GM18498 (cell line): ENCODE data around the gene MED29.

Experiments
- ATAC-seq: cut with Tn5 transposase; IDR thresholded peaks from one replicate; pipeline ENCODE4 v1.9.1; 2021; ENCODE audit warnings: mild to moderate bottlenecking, moderate library complexity; ENCODE audit not compliant: unreplicated experiment

Gene MED29

GRCh38 chr19:39397360-39398296 is 6.5 kb downstream of the MED29 start:
- peak; percentile 35 for ATAC-seq

GRCh38 chr19:39398297-39398864 is 7.2 kb downstream of the MED29 start:
- no peak for ATAC-seq

DNA sequence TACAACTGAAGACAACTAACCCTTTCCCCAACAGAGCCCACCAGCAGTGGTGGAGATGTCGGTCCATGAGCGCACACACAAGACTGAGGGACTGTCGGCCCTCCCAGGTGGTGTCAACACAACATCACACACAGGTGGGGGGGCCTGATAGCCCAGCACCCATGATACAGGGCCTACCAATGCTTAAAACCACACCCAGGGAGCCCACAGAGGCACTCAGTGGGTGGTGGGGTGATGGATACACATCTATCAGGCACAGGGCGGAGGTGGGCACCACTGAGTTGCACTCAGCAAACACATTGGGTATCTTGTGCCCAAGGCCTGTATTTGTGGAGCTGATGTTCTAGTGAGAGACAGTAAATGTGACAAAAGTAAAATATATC is 8.5 kb downstream of the MED29 start:
- ATAC-seq = no peak

GRCh38 chr19:39400061-39400460 is 8.9 kb downstream of the MED29 start:
- ATAC-seq = no peak

DNA sequence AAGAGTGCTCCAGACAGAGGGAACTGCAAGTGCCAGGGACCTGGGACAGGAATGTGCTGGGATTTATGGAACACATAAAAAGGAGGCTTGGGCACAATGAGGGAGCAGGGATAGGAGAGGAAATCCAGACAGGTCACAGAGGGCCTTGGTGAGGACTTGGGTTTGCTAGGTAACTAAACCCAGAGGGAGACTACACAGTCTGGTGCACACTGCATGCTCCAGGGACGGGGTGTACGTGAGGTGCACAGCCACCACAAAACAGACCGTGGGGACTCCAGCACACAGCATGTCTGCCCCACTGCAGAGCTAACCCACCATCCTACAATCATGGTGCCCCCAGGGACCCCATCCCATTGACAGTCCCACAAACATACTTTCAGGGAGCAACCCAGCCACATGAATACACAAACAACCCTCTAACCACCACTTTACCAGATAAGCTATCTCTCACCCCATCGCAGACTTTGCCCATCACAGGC is 9.9 kb downstream of the MED29 start:
- ATAC-seq = no peak

GRCh38 chr19:39401549-39402345 is 10.6 kb downstream of the MED29 start:
- no peak for ATAC-seq

GRCh38 chr19:39402346-39403300 is 11.4 kb downstream of the MED29 start:
- peak; percentile 36 for ATAC-seq

- ATAC-seq = peak; percentile 26
These were observed 12.4 kb downstream of the MED29 start for GRCh38 chr19:39403331-39404312.

DNA sequence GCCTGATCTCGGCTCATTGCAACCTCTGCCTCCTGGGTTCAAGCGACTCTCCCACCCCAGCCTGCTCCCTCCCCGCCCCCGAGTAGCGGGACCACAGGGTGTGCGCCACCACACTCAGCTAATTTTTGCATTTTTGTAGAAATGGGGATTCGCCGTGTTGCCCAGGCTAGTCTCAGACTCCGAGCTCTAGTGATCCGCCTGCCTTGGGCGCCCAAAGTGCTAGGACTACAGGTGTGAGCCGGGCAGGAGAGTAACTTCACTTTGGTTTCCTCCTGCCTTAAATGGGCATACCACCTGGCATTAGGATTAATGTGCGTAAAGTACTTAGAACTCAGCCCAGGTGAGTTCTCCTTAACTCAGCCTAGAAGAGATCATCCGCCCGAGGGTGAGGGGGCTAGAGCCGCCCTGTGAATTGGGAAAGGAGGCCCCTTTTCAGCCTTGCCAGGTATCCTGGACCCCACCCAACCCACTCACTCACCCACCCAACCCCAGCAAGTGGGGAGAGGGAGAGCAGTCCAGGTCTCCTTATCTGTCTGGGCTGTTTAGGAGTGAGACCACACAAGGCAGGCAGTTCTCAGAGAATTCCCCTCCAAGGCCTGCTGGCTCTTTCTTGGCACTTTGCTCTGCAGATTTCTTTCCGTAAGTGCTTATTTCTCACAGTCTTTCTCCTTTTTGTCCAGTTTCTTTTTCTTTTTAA is 14.2 kb downstream of the MED29 start:
- ATAC-seq = no peak

- no peak for ATAC-seq
These were observed 14.9 kb downstream of the MED29 start for GRCh38 chr19:39405958-39406655.

- peak; percentile 17 for ATAC-seq
These were observed 15.7 kb downstream of the MED29 start, which contains the start of gene ZFP36 for GRCh38 chr19:39406656-39407409. Gene ZFP36 (plus strand): TSS chr19:39406847. CDS start chr19:39406905, 58 bp downstream.

DNA sequence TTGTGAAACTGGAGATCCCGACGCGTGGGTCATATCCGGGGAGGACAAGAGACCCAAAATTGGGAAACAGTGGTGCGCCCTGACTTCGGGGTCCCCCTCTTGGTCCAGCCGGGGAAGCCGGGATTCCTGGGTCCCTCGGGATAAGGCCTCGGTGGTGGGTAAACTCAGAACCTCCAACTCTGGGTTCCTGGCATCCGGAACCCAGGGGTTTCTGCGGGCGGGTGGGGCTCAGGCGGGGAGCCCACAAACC is 16.2 kb downstream of the MED29 start:
- no peak for ATAC-seq

DNA sequence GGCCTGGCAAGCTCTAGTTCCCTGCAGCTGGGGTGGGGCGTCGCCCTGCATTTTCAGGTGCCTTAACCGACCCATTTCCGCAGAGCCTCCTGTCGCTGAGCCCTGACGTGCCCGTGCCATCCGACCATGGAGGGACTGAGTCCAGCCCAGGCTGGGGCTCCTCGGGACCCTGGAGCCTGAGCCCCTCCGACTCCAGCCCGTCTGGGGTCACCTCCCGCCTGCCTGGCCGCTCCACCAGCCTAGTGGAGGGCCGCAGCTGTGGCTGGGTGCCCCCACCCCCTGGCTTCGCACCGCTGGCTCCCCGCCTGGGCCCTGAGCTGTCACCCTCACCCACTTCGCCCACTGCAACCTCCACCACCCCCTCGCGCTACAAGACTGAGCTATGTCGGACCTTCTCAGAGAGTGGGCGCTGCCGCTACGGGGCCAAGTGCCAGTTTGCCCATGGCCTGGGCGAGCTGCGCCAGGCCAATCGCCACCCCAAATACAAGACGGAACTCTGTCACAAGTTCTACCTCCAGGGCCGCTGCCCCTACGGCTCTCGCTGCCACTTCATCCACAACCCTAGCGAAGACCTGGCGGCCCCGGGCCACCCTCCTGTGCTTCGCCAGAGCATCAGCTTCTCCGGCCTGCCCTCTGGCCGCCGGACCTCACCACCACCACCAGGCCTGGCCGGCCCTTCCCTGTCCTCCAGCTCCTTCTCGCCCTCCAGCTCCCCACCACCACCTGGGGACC is 16.6 kb downstream of the MED29 start:
- ATAC-seq = no peak

- no peak for ATAC-seq
These were observed 17.4 kb downstream of the MED29 start for GRCh38 chr19:39408392-39409207.

- ATAC-seq = peak; percentile 3
These were observed 18.2 kb downstream of the MED29 start for GRCh38 chr19:39409208-39410016.
